HG02840 (cell line): ENCODE results near the gene CRYGS.
"Not testable (repeated sequence)": the region's sequence is repeated elsewhere in the genome, so short reads cannot be mapped to it uniquely, and the experiment has no call there.

ENCODE experiments used
- ATAC-seq: cut with Tn5 transposase; IDR thresholded peaks from one replicate; pipeline ENCODE4 v1.9.1; 2021; ENCODE audit warnings: mild to moderate bottlenecking, moderate library complexity, moderate number of reproducible peaks; ENCODE audit not compliant: unreplicated experiment, low FRiP score

CRYGS gene

DNA sequence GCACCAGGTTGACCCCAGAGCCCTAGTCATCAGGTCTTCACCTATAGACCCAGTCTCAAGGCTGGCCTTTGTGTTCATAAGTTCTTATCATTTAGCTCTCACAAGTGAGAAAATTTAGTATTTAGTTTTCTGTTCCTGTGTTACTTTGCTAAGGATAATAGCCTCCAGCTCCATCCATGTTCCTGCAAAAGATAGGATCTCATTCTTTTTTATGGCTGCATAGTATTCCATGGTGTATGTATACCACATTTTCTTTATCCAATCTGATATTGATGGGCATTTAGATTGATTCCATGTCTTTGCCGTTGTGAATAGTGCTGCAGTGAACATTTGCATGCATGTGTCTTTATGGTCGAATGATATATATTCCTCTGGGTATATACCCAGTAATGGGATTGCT is 46.2 kb downstream of the CRYGS start:
- not testable (repeated sequence) for ATAC-seq

DNA sequence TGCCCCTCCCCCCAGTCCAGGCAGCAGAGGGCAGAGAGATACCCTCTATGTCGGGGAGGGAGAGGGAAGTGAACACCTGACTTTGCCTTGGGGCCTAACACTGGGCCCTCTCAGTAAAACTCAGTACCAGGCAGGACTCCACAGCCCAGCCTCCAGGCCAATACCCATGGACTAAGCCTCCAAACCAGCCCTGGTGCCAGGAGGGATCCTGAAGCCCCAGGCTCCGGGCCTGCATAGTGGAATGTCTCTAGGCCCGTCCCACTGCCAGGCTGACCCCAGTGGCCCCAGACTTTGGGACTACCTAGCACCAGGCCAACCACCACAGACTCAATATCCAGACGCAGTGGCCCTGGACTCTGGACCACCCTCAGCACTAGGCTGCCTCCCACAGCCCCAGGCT is 46.6 kb downstream of the CRYGS start:
- ATAC-seq: no peak

DNA sequence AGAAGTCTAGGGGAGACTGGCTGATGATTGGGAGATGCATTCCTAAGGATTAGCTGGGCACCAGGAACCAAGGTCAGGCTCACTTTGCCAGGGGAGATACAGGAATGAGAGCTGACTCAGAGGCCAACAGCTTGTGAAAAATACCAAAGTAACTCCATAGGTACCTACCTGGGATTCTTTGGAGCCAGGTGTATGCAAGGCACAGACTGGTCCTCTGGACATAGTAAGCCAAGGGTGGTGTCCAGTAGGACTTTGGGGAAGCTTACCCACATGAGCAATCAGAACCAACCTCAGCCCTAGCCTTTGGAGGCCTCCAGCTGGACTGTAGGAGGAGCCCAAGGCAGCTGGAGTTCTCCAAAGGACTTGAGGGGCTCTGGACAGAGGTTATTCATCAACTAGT is 47.5 kb downstream of the CRYGS start:
- ATAC-seq: no peak

DNA sequence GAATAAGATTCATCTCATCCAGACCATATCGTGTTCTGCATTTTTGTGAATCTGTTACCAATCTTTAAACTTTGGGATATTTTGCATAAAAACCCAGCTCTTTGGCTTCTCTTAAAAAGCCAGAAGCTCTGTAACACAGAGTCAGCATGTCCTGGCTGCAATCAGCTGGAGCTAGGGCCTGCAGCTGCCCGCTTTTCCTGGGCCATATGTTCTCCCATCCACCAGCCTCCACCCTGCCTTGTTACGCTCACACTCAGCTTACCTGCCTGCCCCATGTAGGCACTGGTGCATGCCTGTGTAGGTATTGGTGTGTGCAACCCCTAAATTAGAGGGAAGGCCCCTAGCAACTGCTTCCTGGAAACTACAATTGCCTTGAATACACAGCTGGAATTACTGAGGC is 48.2 kb downstream of the CRYGS start:
- no peak for ATAC-seq

- no peak for ATAC-seq
Measured at GRCh38 chr3:186493525-186494255, 50.5 kb downstream of the CRYGS start.

GRCh38 chr3:186492385-186492984 is 51.7 kb downstream of the CRYGS start:
- ATAC-seq: no peak

- ATAC-seq: no peak
Measured at GRCh38 chr3:186489507-186489906, 54.7 kb downstream of the CRYGS start.
